Hepatocyte (in vitro differentiated cells): ENCODE data around the gene PTTG1IP. TPM values are rescaled to one million over a fixed set of nuclear protein-coding genes. Genes with fewer than 3 reads are reported as not detected.

Experiments
- DNase-seq: peaks from one replicate; pipeline ENCODE4 v3.0.0-alpha.2; 2016; ENCODE audit warnings: low spot score
- H2AFZ ChIP-seq: fragments of 200-600 bp; sonication (generic); 2 replicates; pipeline ENCODE4 v1.6.0; 2016; ENCODE audit warnings: antibody characterized with exemption, mild to moderate bottlenecking
- H3K27ac ChIP-seq: fragments of 200-600 bp; sonication (generic); 2 replicates; pipeline ENCODE4 v1.5.1; 2016; ENCODE audit warnings: mild to moderate bottlenecking
- H3K27me3 ChIP-seq: fragments of 200-600 bp; sonication (generic); 2 replicates; pipeline ENCODE4 v1.6.1; 2016
- H3K36me3 ChIP-seq: fragments of 200-600 bp; sonication (generic); replicated peaks from 2 replicates; pipeline ENCODE4 v1.5.1; 2016; ENCODE audit warnings: low read depth; ENCODE audit not compliant: insufficient read depth
- H3K4me1 ChIP-seq: fragments of 200-600 bp; sonication (generic); 2 replicates; pipeline ENCODE4 v1.5.1; 2016; ENCODE audit warnings: mild to moderate bottlenecking, moderate library complexity; ENCODE audit not compliant: insufficient read depth
- H3K4me2 ChIP-seq: fragments of 200-600 bp; sonication (generic); 2 replicates; pipeline ENCODE4 v1.6.0; 2016
- H3K4me3 ChIP-seq: fragments of 200-600 bp; sonication (generic); 2 replicates; pipeline ENCODE4 v1.5.1; 2016; ENCODE audit warnings: mild to moderate bottlenecking
- H3K79me2 ChIP-seq: fragments of 200-600 bp; sonication (generic); 2 replicates; pipeline ENCODE4 v1.6.0; 2017; ENCODE audit warnings: mild to moderate bottlenecking
- H3K9me2 ChIP-seq: fragments of 200-600 bp; sonication (generic); replicated peaks from 2 replicates; pipeline ENCODE4 v1.6.0; 2017; ENCODE audit warnings: mild to moderate bottlenecking; ENCODE audit not compliant: insufficient read depth
- H3K9me3 ChIP-seq: fragments of 200-600 bp; sonication (generic); 2 replicates; pipeline ENCODE4 v1.5.1; 2016; ENCODE audit warnings: low read depth, mild to moderate bottlenecking
- H4K20me1 ChIP-seq: fragments of 200-600 bp; sonication (generic); 2 replicates; pipeline ENCODE4 v1.6.0; 2016; ENCODE audit warnings: mild to moderate bottlenecking; ENCODE audit not compliant: insufficient read depth, poor library complexity, severe bottlenecking
- CTCF ChIP-seq: fragments of 200-600 bp; sonication (generic); IDR thresholded peaks from 2 replicates; pipeline ENCODE4 v1.5.1; 2016; ENCODE audit warnings: antibody characterized with exemption, mild to moderate bottlenecking; ENCODE audit not compliant: poor library complexity
- EZH2 ChIP-seq: fragments of 200-600 bp; sonication (generic); IDR thresholded peaks from 2 replicates; pipeline ENCODE4 v1.6.1; 2016; ENCODE audit warnings: antibody characterized with exemption, mild to moderate bottlenecking, borderline replicate concordance
- EZH2phosphoT487 ChIP-seq: fragments of 200-600 bp; sonication (generic); IDR thresholded peaks from one replicate; pipeline ENCODE4 v1.6.1; 2018; ENCODE audit warnings: antibody characterized with exemption, mild to moderate bottlenecking, low read depth, moderate library complexity; ENCODE audit not compliant: unreplicated experiment, severe bottlenecking
- WGBS: methylation state at CpG from one replicate; pipeline ENCODE4 v1.1.6; 2016; ENCODE audit warnings: low lambda C conversion rate; ENCODE audit errors: missing lambda C conversion rate; 5-methylcytosine and 5-hydroxymethylcytosine counted together
- polyA plus RNA-seq: library from polyadenylated mRNA; unstranded; fragments of >200 nt; fragmentation: Nextera tagmentation; extraction: Ambion mirVana; gene quantifications from 2 replicates; pipeline ENCODE4 v1.2.1, GENCODE V29; 2016
- total RNA-seq: library from RNA; depleted of rRNA; stranded (reverse); fragments of >200 nt; gene quantifications from 2 replicates; pipeline ENCODE4 v1.2.3, GENCODE V29; 2014

Gene PTTG1IP
- total and polyA plus RNA-seq, 2 experiments from 2014 or later = 344 to 362 TPM

GRCh38 chr21:44868707-44869106 is 4.8 kb downstream of the PTTG1IP start:
- Histone ChIP-seq H3K4me1 (peaks cover 49% of the 10 kb centered on the region), H3K79me2 (peaks cover 88% of the 10 kb centered on the region), H3K27ac (peak overlapping the region; percentile 89), H3K36me3 (no peaks in the 10 kb centered on the region), H3K9me3 (no peaks in the 10 kb centered on the region), H3K4me3 (no peak overlapping the region), H4K20me1 (peaks cover 83% of the 10 kb centered on the region), H3K9me2 (no peaks in the 10 kb centered on the region), H3K27me3 (no peaks in the 10 kb centered on the region), H3K4me2 (peak overlapping the region; percentile 81), H2AFZ (no peak overlapping the region)
- DNase-seq = no peak
- no peak for TF ChIP-seq EZH2phosphoT487
- TF ChIP-seq EZH2 = no peak
- no peak for TF ChIP-seq CTCF
- 92% methylated on average over 7 of the region's 7 CpGs for WGBS

GRCh38 chr21:44867999-44868700 is 5.3 kb downstream of the PTTG1IP start:
- Histone ChIP-seq H3K79me2 (peaks cover 92% of the 10 kb centered on the region), H3K9me2 (no peaks in the 10 kb centered on the region), H4K20me1 (peaks cover 89% of the 10 kb centered on the region), H3K4me1 (peaks cover 49% of the 10 kb centered on the region), H3K4me3 (no peak overlapping the region), H3K27me3 (no peaks in the 10 kb centered on the region), H3K27ac (peak overlapping the region; percentile 89), H2AFZ (no peak overlapping the region), H3K36me3 (no peaks in the 10 kb centered on the region), H3K4me2 (peak overlapping the region; percentile 81), H3K9me3 (no peaks in the 10 kb centered on the region)
- no peak for DNase-seq
- no peak for TF ChIP-seq CTCF
- no peak for TF ChIP-seq EZH2phosphoT487
- no peak for TF ChIP-seq EZH2
- whole genome bisulfite sequencing = 84% methylated on average over 12 of the region's 12 CpGs

GRCh38 chr21:44867464-44867863 is 6.0 kb downstream of the PTTG1IP start:
- Histone ChIP-seq H3K4me3 (no peak overlapping the region), H4K20me1 (peaks cover 91% of the 10 kb centered on the region), H3K79me2 (peaks cover 92% of the 10 kb centered on the region), H3K9me2 (no peaks in the 10 kb centered on the region), H3K27ac (peak overlapping the region; percentile 89), H2AFZ (no peak overlapping the region), H3K27me3 (no peaks in the 10 kb centered on the region), H3K4me1 (peaks cover 49% of the 10 kb centered on the region), H3K36me3 (no peaks in the 10 kb centered on the region), H3K9me3 (no peaks in the 10 kb centered on the region), H3K4me2 (no peak overlapping the region)
- TF ChIP-seq EZH2 (no peak), CTCF (no peak), EZH2phosphoT487 (no peak)
- WGBS = 95% methylated on average over 15 of the region's 15 CpGs
- no peak for DNase-seq
